H1 (cell line): Measurements from ENCODE around the gene SMIM33. TPM values are rescaled to one million over a fixed set of nuclear protein-coding genes. Genes with fewer than 3 reads are reported as not detected.

ENCODE experiments used
- CHD7 ChIP-seq: fragments of 300-600 bp; sonication (generic); IDR thresholded peaks from 2 replicates; pipeline ENCODE4 v1.7.1; 2012; ENCODE audit warnings: low read length, moderate library complexity, mild to moderate bottlenecking, inconsistent platforms; ENCODE audit not compliant: insufficient replicate concordance
- E2F6 ChIP-seq: IDR thresholded peaks from 2 replicates; pipeline ENCODE4 v1.6.1; 2012; ENCODE audit warnings: inconsistent platforms
- EGR1 ChIP-seq: IDR thresholded peaks from 2 replicates; pipeline ENCODE4 v1.6.1; 2011; ENCODE audit warnings: low read depth, low read length, borderline replicate concordance
- MAX ChIP-seq: IDR thresholded peaks from 2 replicates; pipeline ENCODE4 v1.6.1; 2012; ENCODE audit warnings: inconsistent platforms
- polyA plus RNA-seq, 7 experiments: library from polyadenylated mRNA; depleted of rRNA in 3 of 7; stranded (reverse) in 5 of 7; unstranded in 2 of 7; fragments of >200 nt in 5 of 7; fragments of 200-250 nt in 2 of 7; gene quantifications; 1 replicate in 5 of 7; 2 replicates in 1 of 7; 4 replicates in 1 of 7; pipeline versions ENCODE4 v1.2.1 to v1.2.3, GENCODE V29; 2011 to 2013; ENCODE audit warnings: missing spikeins in 2 of 7, mixed read lengths in 2 of 7
- total RNA-seq: library from RNA; stranded (reverse); fragmentation: NEBNext Ultra II Directional; extraction: Animal tissue kit (Norgen Biotek cat#: 25700); gene quantifications from 2 replicates; pipeline ENCODE4 v1.2.1, GENCODE V29; 2021

The SMIM33 gene
- total and polyA plus RNA-seq, 2 of the 8 experiments (the other 6 are each of a cell fraction or from before 2014, with no cell fraction given), result not detected

GRCh38 chr5:139472386-139473030 is 1.7 kb downstream of the SMIM33 start (continued):
- TF ChIP-seq CHD7, result no peak
- TF ChIP-seq E2F6, result peak; percentile 39; the same call in 1 of the 2 replicates
- TF ChIP-seq MAX, result 0 out of 2 replicates have a peak, but pooled peaks have one; percentile 39
- TF ChIP-seq EGR1, result no peak
